A673 (cell line): ENCODE measurements around the gene PCID2. TPM values are rescaled to one million over a fixed set of nuclear protein-coding genes. Genes with fewer than 3 reads are reported as not detected.
A peak's percentile ranks its signal among the peaks of the same experiment; 100 is the strongest.

Source experiments
- BruUV-seq: library from RNA; stranded (reverse); fragments of 400-500 nt; replicated peaks from 2 replicates; lab custom pipeline; 2021; lab: Mats Ljungman, UMichigan
- CTCF ChIA-PET: fragments of 300-600 bp; sonication (Branson Sonifier 250); formaldehyde crosslinking; loops from one replicate; lab custom pipeline; 2022; ENCODE audit warnings: antibody characterized with exemption; lab: Charles Lee
- POLR2A ChIA-PET: fragments of 300-600 bp; sonication (Branson Sonifier 250); formaldehyde crosslinking; loops from one replicate; lab custom pipeline; 2022; ENCODE audit warnings: antibody characterized with exemption; ENCODE audit not compliant: low non-redundant PET; lab: Charles Lee
- DNase-seq: peaks from one replicate; pipeline ENCODE4 v3.0.0-alpha.2; 2015; ENCODE audit warnings: low spot score
- H3K27ac ChIP-seq: fragments of 200-600 bp; sonication (generic); 2 replicates; pipeline ENCODE4 v1.5.1; 2016; ENCODE audit warnings: mixed run types, low read depth, mild to moderate bottlenecking, mixed read lengths, antibody characterized with exemption, low read length; ENCODE audit not compliant: poor library complexity, severe bottlenecking
- H3K27me3 ChIP-seq: fragments of 200-600 bp; sonication (generic); replicated peaks from 2 replicates; pipeline ENCODE4 v1.6.1; 2017; ENCODE audit warnings: mixed run types, low read depth, mild to moderate bottlenecking, mixed read lengths, antibody characterized with exemption, low read length; ENCODE audit not compliant: insufficient read depth, poor library complexity
- H3K36me3 ChIP-seq: fragments of 200-600 bp; sonication (generic); 2 replicates; pipeline ENCODE4 v1.6.1; 2016; ENCODE audit warnings: mixed run types, mild to moderate bottlenecking, mixed read lengths, antibody characterized with exemption, low read length; ENCODE audit not compliant: insufficient read depth, poor library complexity, severe bottlenecking
- H3K4me1 ChIP-seq: fragments of 200-600 bp; sonication (generic); 2 replicates; pipeline ENCODE4 v1.6.1; 2017; ENCODE audit warnings: mixed run types, mild to moderate bottlenecking, mixed read lengths, antibody characterized with exemption, low read length; ENCODE audit not compliant: insufficient read depth, poor library complexity, severe bottlenecking
- H3K4me3 ChIP-seq: fragments of 200-600 bp; sonication (generic); 2 replicates; pipeline ENCODE4 v1.5.1; 2016; ENCODE audit warnings: low read depth, mixed run types, mild to moderate bottlenecking, mixed read lengths, low read length; ENCODE audit not compliant: poor library complexity, severe bottlenecking
- H3K9me3 ChIP-seq: fragments of 200-600 bp; sonication (generic); 2 replicates; pipeline ENCODE4 v1.6.1; 2016; ENCODE audit warnings: mixed run types, low read depth, mild to moderate bottlenecking, mixed read lengths, antibody characterized with exemption, low read length; ENCODE audit not compliant: poor library complexity, severe bottlenecking
- EZH2 ChIP-seq: fragments of 200-600 bp; sonication (generic); IDR thresholded peaks from 2 replicates; pipeline ENCODE4 v1.6.1; 2017; ENCODE audit warnings: borderline replicate concordance, low read depth, mild to moderate bottlenecking, mixed read lengths, antibody characterized with exemption, low read length; ENCODE audit not compliant: poor library complexity, severe bottlenecking
- intact Hi-C: fragments of 100-400 bp; cut with micrococcal nuclease; formaldehyde crosslinking; loops from one replicate; pipeline ENCODE4 v1.10.0; 2022; ENCODE audit not compliant: unreplicated experiment
- total RNA-seq: library from RNA; stranded (reverse); gene quantifications from 2 replicates; pipeline ENCODE4 v1.2.3, GENCODE V29; 2021
- TF ChIP-seq, protein P1 (sequence below): fragments of 300-800, 200-600 bp; sonication (generic); conservative IDR thresholded peaks from 2 replicates; pipeline ENCODE4 v1.5.1; 2017; ENCODE audit warnings: low read depth, mild to moderate bottlenecking, antibody characterized with exemption, low read length, moderate library complexity, mixed read lengths

The PCID2 gene
- total RNA-seq, 1 experiment from 2014 or later = 67.5 TPM

DNA sequence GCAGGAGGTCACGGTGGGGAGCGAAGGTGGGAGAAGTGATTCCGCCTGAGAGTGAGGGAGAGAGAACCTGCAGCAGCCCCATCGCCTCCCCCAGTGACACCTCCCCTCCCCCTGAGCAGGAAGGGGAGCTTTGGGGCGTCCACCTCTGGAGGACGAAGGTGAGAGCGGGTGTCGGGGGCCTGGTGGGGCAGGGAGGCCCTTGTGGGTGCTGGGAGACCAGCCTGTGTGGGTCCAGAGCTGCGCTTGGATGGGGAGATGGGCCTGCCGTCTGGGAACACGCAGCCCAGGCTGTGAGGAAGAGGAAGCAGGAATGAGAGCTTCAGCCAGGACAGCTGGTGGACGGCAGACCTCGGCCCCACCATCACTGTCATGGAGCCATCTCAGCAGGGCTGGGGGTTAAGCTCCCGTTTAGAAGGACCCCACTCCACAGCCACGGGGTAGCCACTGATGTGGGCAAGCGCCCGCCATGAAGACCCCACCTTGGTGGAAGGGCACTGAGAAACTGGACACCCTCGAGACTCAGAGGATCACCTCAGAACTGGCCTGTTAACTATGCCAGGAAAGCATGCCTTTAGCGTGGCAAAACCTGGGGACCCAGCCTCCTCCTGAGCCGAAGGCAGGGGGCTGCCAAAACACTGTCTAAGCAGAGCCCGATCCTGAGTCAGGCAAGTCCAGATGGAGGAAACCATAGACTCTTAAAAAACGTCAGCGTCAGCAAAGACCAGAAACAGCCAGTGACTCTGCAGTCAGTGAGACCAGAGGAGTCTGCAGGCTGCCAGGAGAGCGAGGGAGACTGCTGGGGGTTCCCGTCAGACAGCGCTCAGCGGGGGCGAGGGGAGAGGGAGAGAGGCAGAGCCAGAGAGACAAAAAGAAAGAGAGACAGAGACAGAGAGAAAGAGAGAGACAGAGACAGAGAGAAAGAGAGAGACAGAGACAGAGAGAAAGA lies 56.5 kb downstream of the PCID2 start:
- DNase-seq = peak; percentile 58
- ChIA-PET CTCF (no interaction called here), POLR2A (no interaction called here)
- Histone ChIP-seq H3K9me3 (no peaks in the 10 kb centered on the region), H3K27me3 (no peaks in the 10 kb centered on the region), H3K27ac (no peak overlapping the region), H3K4me3 (no peak overlapping the region), H3K4me1 (peaks cover 19% of the 10 kb centered on the region), H3K36me3 (no peaks in the 10 kb centered on the region)
- TF ChIP-seq, protein P1, sequence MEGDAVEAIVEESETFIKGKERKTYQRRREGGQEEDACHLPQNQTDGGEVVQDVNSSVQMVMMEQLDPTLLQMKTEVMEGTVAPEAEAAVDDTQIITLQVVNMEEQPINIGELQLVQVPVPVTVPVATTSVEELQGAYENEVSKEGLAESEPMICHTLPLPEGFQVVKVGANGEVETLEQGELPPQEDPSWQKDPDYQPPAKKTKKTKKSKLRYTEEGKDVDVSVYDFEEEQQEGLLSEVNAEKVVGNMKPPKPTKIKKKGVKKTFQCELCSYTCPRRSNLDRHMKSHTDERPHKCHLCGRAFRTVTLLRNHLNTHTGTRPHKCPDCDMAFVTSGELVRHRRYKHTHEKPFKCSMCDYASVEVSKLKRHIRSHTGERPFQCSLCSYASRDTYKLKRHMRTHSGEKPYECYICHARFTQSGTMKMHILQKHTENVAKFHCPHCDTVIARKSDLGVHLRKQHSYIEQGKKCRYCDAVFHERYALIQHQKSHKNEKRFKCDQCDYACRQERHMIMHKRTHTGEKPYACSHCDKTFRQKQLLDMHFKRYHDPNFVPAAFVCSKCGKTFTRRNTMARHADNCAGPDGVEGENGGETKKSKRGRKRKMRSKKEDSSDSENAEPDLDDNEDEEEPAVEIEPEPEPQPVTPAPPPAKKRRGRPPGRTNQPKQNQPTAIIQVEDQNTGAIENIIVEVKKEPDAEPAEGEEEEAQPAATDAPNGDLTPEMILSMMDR = no peak
- TF ChIP-seq EZH2 = no peak
- intact Hi-C loops = no loop called here
- BruUV-seq = no TSS peak

DNA sequence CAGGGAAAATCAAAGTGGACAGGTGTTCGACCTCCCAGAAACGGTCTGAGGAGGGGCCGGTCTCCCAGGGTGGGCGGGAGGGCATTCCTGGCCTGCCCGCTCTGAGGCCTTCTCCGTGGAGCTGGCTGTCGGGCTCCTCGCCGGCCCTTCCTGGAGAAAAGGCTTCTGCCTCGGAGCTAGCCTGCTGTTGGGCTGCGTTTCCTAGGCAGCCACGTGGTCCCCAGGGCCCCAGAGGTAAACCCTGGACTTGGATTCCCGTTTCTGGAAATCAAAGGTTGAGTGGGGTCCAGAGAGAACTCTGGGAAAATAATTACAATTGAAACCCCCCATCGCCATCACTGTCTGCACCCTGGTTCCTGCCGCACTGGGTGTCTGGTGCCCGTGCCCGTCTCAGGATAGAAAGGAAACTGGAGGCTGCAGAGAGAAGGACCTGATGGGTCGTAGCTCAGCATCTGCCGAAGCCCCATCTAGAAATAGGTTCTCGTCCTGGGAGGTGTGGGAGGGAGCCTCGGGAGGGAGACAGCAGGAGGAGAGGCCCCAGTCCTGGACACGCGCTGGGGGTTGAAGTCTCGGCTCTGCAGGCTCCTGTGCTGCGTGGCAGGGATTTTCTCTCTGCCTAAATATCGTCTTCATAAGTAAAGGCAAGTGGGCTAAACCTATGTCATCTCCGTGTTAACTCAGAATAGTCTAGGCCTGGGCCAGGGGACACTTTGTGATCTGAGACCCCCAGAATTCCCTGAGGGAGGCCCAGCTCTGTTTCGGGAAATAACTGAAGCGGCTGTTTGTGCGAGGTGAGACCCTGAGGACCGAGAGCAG lies 57.7 kb downstream of the PCID2 start:
- ChIA-PET CTCF (no interaction called here), POLR2A (no interaction called here)
- H3K4me1 ChIP-seq = peaks cover 19% of the 10 kb centered on the region
- H3K27ac ChIP-seq = no peak overlapping the region
- H3K27me3 ChIP-seq = no peaks in the 10 kb centered on the region
- no peaks in the 10 kb centered on the region for H3K9me3 ChIP-seq
- H3K4me3 ChIP-seq = no peak overlapping the region
- no peak for TF ChIP-seq EZH2
- TF ChIP-seq, protein P1 = no peak
- intact Hi-C loops = no loop called here
- DNase-seq = no peak
- no TSS peak for BruUV-seq
- H3K36me3 ChIP-seq = no peaks in the 10 kb centered on the region

DNA sequence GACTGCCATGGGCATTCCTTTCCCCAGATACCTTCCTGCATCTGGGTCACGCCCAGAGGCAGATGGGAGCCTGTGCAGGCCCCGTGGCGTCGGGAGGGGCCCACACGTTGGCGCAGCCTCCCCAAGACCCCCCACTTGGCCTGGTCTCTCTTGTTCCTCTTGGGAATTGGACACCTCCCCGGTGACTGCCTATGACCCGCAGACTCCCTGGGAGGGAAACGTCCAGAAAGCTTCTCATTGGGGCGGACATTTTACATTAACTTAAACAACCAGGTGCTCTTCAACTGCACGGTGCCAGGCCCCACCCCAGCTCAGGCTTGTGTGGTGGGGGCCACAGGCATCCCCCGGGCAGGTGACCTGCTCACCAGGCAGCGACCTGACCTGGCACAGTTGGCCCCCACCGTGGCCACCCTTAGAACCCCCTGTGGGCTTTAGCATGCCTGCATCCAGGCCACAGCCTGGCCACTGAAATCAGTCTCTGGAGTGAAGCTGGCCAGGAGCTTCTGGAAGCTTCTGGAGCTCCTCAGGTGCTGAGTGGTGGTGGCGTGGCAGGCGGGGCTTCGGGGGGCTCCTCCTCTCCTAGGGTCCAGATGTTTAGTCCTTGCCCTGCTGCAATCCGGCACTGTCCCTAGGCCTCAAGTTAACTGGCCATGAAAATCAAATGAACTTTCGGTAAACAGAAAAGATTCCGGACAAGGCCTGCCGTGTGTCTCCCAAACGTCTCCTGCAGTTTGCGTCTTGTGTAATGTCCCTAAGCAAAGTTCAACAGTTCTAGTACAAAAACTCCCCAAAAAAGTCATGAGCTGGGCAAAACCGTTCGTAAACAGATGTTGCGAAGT lies 58.5 kb downstream of the PCID2 start:
- no TSS peak for BruUV-seq
- no peaks in the 10 kb centered on the region for H3K27me3 ChIP-seq
- no peak overlapping the region for H3K4me3 ChIP-seq
- CTCF ChIA-PET = no interaction called here
- TF ChIP-seq, protein P1 = no peak
- no peak for TF ChIP-seq EZH2
- intact Hi-C loops = no loop called here
- no peaks in the 10 kb centered on the region for H3K36me3 ChIP-seq
- H3K4me1 ChIP-seq = peaks cover 19% of the 10 kb centered on the region
- H3K9me3 ChIP-seq = no peaks in the 10 kb centered on the region
- POLR2A ChIA-PET = no interaction called here
- H3K27ac ChIP-seq = no peak overlapping the region
- no peak for DNase-seq
